ENCODE results near the gene XRRA1. TPM values are rescaled to one million over a fixed set of nuclear protein-coding genes. Genes with fewer than 3 reads are reported as not detected.

XRRA1 gene
- total RNA-seq, 1 donor from 2014 or later, result 9.6 TPM

- H3K9me3 ChIP-seq, result no peaks in the 10 kb centered on the region
- H3K27me3 ChIP-seq, result no peaks in the 10 kb centered on the region
- peaks cover 53% of the 10 kb centered on the region for H3K4me1 ChIP-seq
- DNase-seq (ENCODE audit: extremely low spot score in 2 of 2), result no peak
- no peak overlapping the region for H3K27ac ChIP-seq
- TF ChIP-seq POLR2A (IDR thresholded peaks at IDR 0.05) (no peak), POLR2AphosphoS5 (IDR thresholded peaks at IDR 0.05; ENCODE audit: insufficient read depth in 1 of 2, low read depth in 1 of 2) (no peak)
- TF ChIP-seq, protein P1, sequence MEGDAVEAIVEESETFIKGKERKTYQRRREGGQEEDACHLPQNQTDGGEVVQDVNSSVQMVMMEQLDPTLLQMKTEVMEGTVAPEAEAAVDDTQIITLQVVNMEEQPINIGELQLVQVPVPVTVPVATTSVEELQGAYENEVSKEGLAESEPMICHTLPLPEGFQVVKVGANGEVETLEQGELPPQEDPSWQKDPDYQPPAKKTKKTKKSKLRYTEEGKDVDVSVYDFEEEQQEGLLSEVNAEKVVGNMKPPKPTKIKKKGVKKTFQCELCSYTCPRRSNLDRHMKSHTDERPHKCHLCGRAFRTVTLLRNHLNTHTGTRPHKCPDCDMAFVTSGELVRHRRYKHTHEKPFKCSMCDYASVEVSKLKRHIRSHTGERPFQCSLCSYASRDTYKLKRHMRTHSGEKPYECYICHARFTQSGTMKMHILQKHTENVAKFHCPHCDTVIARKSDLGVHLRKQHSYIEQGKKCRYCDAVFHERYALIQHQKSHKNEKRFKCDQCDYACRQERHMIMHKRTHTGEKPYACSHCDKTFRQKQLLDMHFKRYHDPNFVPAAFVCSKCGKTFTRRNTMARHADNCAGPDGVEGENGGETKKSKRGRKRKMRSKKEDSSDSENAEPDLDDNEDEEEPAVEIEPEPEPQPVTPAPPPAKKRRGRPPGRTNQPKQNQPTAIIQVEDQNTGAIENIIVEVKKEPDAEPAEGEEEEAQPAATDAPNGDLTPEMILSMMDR (IDR thresholded peaks at IDR 0.05), result no peak
- intact Hi-C loops (cut with DNase I), result no loop called here
- no peak overlapping the region for H3K4me3 ChIP-seq
- H3K36me3 ChIP-seq, result no peaks in the 10 kb centered on the region
These were observed 9.2 kb upstream of the XRRA1 start for GRCh38 chr11:74957937-74958629.

DNA sequence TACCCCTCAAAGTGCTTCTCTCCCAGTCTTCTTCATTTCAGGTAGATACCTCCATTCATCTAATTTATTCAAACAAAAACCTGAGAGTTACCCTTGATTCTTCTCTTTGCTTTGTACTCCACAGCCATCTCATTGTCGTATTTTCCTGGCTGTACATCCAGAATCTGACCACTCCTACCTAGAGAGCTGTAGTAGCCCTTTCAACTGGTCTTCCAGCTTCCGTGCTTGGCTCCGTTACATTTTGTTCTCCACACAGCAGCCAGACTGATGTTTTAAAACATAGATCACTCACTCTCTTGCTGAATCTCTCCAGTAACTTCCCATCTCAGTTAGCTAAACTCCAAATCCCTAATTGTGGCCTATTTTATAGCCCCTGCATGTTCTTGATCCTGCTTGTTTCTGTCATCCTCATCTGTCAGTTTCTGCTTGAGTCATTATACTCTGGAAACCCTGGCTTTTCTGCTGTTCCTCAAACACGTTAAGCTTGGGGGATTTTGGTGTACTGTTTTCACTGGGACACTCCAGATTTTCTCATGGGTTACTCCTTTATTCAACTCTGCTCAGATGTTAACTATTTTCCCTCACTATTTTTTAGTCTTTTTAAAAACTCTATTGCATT is 7.6 kb upstream of the XRRA1 start:
- no peaks in the 10 kb centered on the region for H3K9me3 ChIP-seq
- H3K36me3 ChIP-seq, result no peaks in the 10 kb centered on the region
- H3K4me3 ChIP-seq, result no peak overlapping the region
- DNase-seq (ENCODE audit: extremely low spot score in 2 of 2), result no peak
- no peak overlapping the region for H3K27ac ChIP-seq
- peaks cover 62% of the 10 kb centered on the region for H3K4me1 ChIP-seq
- TF ChIP-seq POLR2AphosphoS5 (IDR thresholded peaks at IDR 0.05; ENCODE audit: insufficient read depth in 1 of 2, low read depth in 1 of 2) (no peak), POLR2A (IDR thresholded peaks at IDR 0.05) (no peak)
- TF ChIP-seq, protein P1 (IDR thresholded peaks at IDR 0.05), result no peak
- H3K27me3 ChIP-seq, result no peaks in the 10 kb centered on the region
- intact Hi-C loops (cut with DNase I), result no loop called here

DNA sequence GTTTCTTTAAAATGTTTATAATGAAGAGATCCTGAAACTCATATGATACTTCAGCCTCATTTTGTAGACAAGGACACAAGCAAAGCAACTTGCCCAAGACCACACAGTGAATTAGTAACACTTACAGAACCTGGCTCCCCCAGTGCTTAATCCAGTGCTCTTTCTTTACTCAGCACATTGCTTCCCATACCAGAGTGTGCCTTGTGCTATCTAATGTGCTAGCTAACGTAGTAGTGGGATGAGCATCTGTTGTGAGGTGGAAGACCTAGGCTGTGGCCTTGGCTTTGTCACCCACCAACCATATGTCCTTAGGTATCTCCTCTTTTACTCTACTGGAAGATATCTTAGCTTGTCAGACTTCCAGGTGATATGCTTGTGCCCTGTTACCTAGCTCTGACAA is 5.3 kb upstream of the XRRA1 start:
- Histone ChIP-seq H3K9me3 (no peaks in the 10 kb centered on the region), H3K27me3 (no peaks in the 10 kb centered on the region), H3K36me3 (no peaks in the 10 kb centered on the region), H3K4me1 (peaks cover 71% of the 10 kb centered on the region), H3K27ac (no peak overlapping the region), H3K4me3 (no peak overlapping the region)
- intact Hi-C loops (cut with DNase I), result no loop called here
- DNase-seq (ENCODE audit: extremely low spot score in 2 of 2), result no peak
- TF ChIP-seq POLR2AphosphoS5 (IDR thresholded peaks at IDR 0.05; ENCODE audit: insufficient read depth in 1 of 2, low read depth in 1 of 2) (no peak), POLR2A (IDR thresholded peaks at IDR 0.05) (no peak)
- TF ChIP-seq, protein P1 (IDR thresholded peaks at IDR 0.05), result no peak

DNA sequence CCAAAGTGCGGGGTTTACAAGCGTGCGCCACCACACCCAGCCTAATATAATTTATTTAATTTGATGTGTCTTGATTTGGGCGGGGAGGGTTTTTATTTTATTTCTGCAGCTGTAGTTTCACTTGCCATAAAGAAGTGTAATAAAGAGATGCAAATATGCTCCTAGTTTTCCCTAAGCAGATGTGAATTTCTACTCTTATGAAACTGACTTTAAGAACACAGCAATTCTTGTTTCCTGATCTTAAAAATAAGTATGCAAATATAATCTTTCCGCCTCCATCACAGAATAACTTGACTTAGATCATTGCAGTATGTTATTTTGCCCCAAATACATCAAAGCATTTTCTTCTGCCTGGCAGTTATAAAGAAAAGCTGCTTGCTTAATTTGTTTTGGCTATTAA is 4.6 kb upstream of the XRRA1 start:
- H3K9me3 ChIP-seq, result no peaks in the 10 kb centered on the region
- TF ChIP-seq, protein P1 (IDR thresholded peaks at IDR 0.05), result no peak
- no peak for TF ChIP-seq POLR2A (IDR thresholded peaks at IDR 0.05)
- TF ChIP-seq POLR2AphosphoS5 (IDR thresholded peaks at IDR 0.05; ENCODE audit: insufficient read depth in 1 of 2, low read depth in 1 of 2), result no peak
- H3K4me1 ChIP-seq, result peaks cover 63% of the 10 kb centered on the region
- H3K27ac ChIP-seq, result no peak overlapping the region
- no peaks in the 10 kb centered on the region for H3K36me3 ChIP-seq
- intact Hi-C loops (cut with DNase I), result no loop called here
- no peak for DNase-seq (ENCODE audit: extremely low spot score in 2 of 2)
- no peak overlapping the region for H3K4me3 ChIP-seq
- H3K27me3 ChIP-seq, result no peaks in the 10 kb centered on the region

DNA sequence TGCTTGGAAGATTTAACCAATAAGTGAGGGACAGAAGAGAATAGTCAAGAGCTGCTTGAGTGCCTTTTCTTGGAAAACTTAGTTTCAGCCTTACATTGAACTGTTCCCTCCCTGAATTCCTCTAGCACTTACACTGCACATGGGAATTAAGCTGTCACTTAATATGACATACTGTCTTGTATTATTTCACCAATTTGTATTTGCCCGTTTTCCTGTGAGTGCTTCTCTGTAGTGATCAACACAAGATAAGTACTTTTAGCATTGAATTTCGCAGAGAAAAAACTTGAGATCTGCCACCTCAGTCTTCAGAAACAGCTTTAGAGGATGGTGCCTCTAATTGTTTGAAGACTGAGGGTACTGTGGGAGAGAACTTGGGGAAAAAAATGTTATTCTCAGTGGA is 3.9 kb upstream of the XRRA1 start:
- TF ChIP-seq POLR2AphosphoS5 (IDR thresholded peaks at IDR 0.05; ENCODE audit: insufficient read depth in 1 of 2, low read depth in 1 of 2), result no peak
- TF ChIP-seq, protein P1 (IDR thresholded peaks at IDR 0.05), result no peak
- TF ChIP-seq POLR2A (IDR thresholded peaks at IDR 0.05), result no peak

More for the DNA sequence above, 3.9 kb upstream of the XRRA1 start:
- Histone ChIP-seq H3K27me3 (no peaks in the 10 kb centered on the region), H3K4me1 (peaks cover 56% of the 10 kb centered on the region), H3K9me3 (no peaks in the 10 kb centered on the region), H3K4me3 (no peak overlapping the region), H3K36me3 (no peaks in the 10 kb centered on the region), H3K27ac (no peak overlapping the region)
- DNase-seq (ENCODE audit: extremely low spot score in 2 of 2), result no peak
- intact Hi-C loops (cut with DNase I), result no loop called here
